Parathyroid adenoma (tissue), 2 donors: ENCODE data around the gene SPTY2D1.

Experiments
- H2AFZ ChIP-seq: fragments of 300-600 bp; sonication (generic); one replicate; pipeline ENCODE4 v1.7.0; 2017; ENCODE audit warnings: antibody characterized with exemption, mild to moderate bottlenecking
- H3K27ac ChIP-seq: fragments of 300-600 bp; sonication (generic); one replicate; pipeline ENCODE4 v1.7.0; 2017
- H3K27me3 ChIP-seq: fragments of 300-600 bp; sonication (generic); one replicate; pipeline ENCODE4 v1.7.0; 2017; ENCODE audit warnings: low read length; ENCODE audit not compliant: control insufficient read depth, insufficient read depth
- H3K36me3 ChIP-seq: fragments of 300-600 bp; sonication (generic); one replicate; pipeline ENCODE4 v1.7.0; 2017; ENCODE audit warnings: low read length; ENCODE audit not compliant: control insufficient read depth, insufficient read depth
- H3K4me1 ChIP-seq: fragments of 300-600 bp; sonication (generic); one replicate; pipeline ENCODE4 v1.7.0; 2017; ENCODE audit warnings: control low read depth
- H3K4me2 ChIP-seq: fragments of 300-600 bp; sonication (generic); one replicate; pipeline ENCODE4 v1.7.0; 2017; ENCODE audit warnings: low read length
- H3K4me3 ChIP-seq: fragments of 300-600 bp; sonication (generic); one replicate; pipeline ENCODE4 v1.7.0; 2017; ENCODE audit warnings: low read depth, low read length
- H3K79me2 ChIP-seq: fragments of 300-600 bp; sonication (generic); one replicate; pipeline ENCODE4 v1.7.0; 2017; ENCODE audit warnings: control low read depth
- H3K9ac ChIP-seq: fragments of 300-600 bp; sonication (generic); one replicate; pipeline ENCODE4 v1.7.0; 2017; ENCODE audit warnings: mild to moderate bottlenecking
- H3K9me3 ChIP-seq: fragments of 300-600 bp; sonication (generic); one replicate; pipeline ENCODE4 v1.7.0; 2017; ENCODE audit warnings: low read length; ENCODE audit not compliant: control insufficient read depth
- CTCF ChIP-seq: fragments of 300-600 bp; sonication (generic); IDR thresholded peaks from one replicate; pipeline ENCODE4 v1.7.0; 2017; ENCODE audit warnings: antibody characterized with exemption, mild to moderate bottlenecking
- donor health status: primary hyperparathyroidism.

The SPTY2D1 gene

GRCh38 chr11:18618342-18619025 is 15.7 kb downstream of the SPTY2D1 start:
- peaks cover 6% of the 10 kb centered on the region for H3K79me2 ChIP-seq
- H3K9me3 ChIP-seq, result no peaks in the 10 kb centered on the region
- TF ChIP-seq CTCF, result no peak
- H3K27ac ChIP-seq, result no peak overlapping the region
- no peak overlapping the region for H3K4me3 ChIP-seq
- no peaks in the 10 kb centered on the region for H3K36me3 ChIP-seq
- no peaks in the 10 kb centered on the region for H3K4me1 ChIP-seq
- H2AFZ ChIP-seq, result no peak overlapping the region
- H3K4me2 ChIP-seq, result no peak overlapping the region
- H3K27me3 ChIP-seq, result no peaks in the 10 kb centered on the region
- no peak overlapping the region for H3K9ac ChIP-seq

- TF ChIP-seq CTCF, result no peak
- H3K4me2 ChIP-seq, result no peak overlapping the region
- no peak overlapping the region for H3K9ac ChIP-seq
- H3K4me3 ChIP-seq, result no peak overlapping the region
- H3K79me2 ChIP-seq, result peaks cover 6% of the 10 kb centered on the region
- no peak overlapping the region for H2AFZ ChIP-seq
- H3K4me1 ChIP-seq, result no peaks in the 10 kb centered on the region
- H3K27me3 ChIP-seq, result no peaks in the 10 kb centered on the region
- no peak overlapping the region for H3K27ac ChIP-seq
- no peaks in the 10 kb centered on the region for H3K9me3 ChIP-seq
- H3K36me3 ChIP-seq, result no peaks in the 10 kb centered on the region
Observed at GRCh38 chr11:18617688-18618341, 16.3 kb downstream of the SPTY2D1 start.

- no peaks in the 10 kb centered on the region for H3K36me3 ChIP-seq
- H3K27me3 ChIP-seq, result no peaks in the 10 kb centered on the region
- H2AFZ ChIP-seq, result no peak overlapping the region
- no peaks in the 10 kb centered on the region for H3K9me3 ChIP-seq
- H3K27ac ChIP-seq, result no peak overlapping the region
- H3K4me3 ChIP-seq, result no peak overlapping the region
- no peaks in the 10 kb centered on the region for H3K4me1 ChIP-seq
- H3K9ac ChIP-seq, result no peak overlapping the region
- no peak for TF ChIP-seq CTCF
- no peak overlapping the region for H3K4me2 ChIP-seq
- peaks cover 4% of the 10 kb centered on the region for H3K79me2 ChIP-seq
Observed at GRCh38 chr11:18615628-18616392, 18.3 kb downstream of the SPTY2D1 start.

GRCh38 chr11:18614667-18615066 is 19.5 kb downstream of the SPTY2D1 start:
- no peak overlapping the region for H3K4me3 ChIP-seq
- H3K27ac ChIP-seq, result no peak overlapping the region
- no peak overlapping the region for H3K9ac ChIP-seq
- H3K4me1 ChIP-seq, result no peaks in the 10 kb centered on the region
- TF ChIP-seq CTCF, result no peak
- H3K79me2 ChIP-seq, result no peaks in the 10 kb centered on the region
- no peaks in the 10 kb centered on the region for H3K27me3 ChIP-seq
- no peaks in the 10 kb centered on the region for H3K36me3 ChIP-seq
- no peaks in the 10 kb centered on the region for H3K9me3 ChIP-seq
- no peak overlapping the region for H3K4me2 ChIP-seq
- no peak overlapping the region for H2AFZ ChIP-seq
